ENCODE measurements around the gene SPEF2. TPM values are rescaled to one million over a fixed set of nuclear protein-coding genes. Genes with fewer than 3 reads are reported as not detected.

Gene SPEF2
- total RNA-seq, 1 experiment from 2014 or later: 0.15 TPM

- Mint-ChIP-seq H3K36me3 (no peaks in the 10 kb centered on the region), H3K9me3 (no peaks in the 10 kb centered on the region), H3K4me1 (no peaks in the 10 kb centered on the region), H3K27me3 (ENCODE audit: low read depth) (peaks cover 2% of the 10 kb centered on the region), H3K27ac (no peak overlapping the region), H3K4me3 (no peak overlapping the region)
- ATAC-seq (no peak), DNase-seq (ENCODE audit: low spot score) (no peak)
- ChIA-PET CTCF (interaction anchor here (1.2 kb wide), 1 partner anchor 171 kb away, joined by 3 read pairs; no protein-coding TSS in a partner anchor), POLR2A (no interaction called here)
- TF ChIP-seq ESRRA (CRISPR knock-in tag; IDR thresholded peaks at IDR 0.05; ENCODE audit: borderline replicate concordance) (no peak), NFYB (CRISPR knock-in tag; conservative IDR thresholded peaks at IDR 0.05; ENCODE audit: low read depth) (no peak), MLX (CRISPR knock-in tag; IDR thresholded peaks at IDR 0.05) (no peak), CREM (CRISPR knock-in tag; IDR thresholded peaks at IDR 0.05) (no peak), IRF2 (CRISPR knock-in tag; IDR thresholded peaks at IDR 0.05; ENCODE audit: borderline replicate concordance, low read depth) (no peak), NR3C1 (CRISPR knock-in tag; conservative IDR thresholded peaks at IDR 0.05; ENCODE audit: low read depth) (no peak), ZNF671 (CRISPR knock-in tag; IDR thresholded peaks at IDR 0.05) (no peak), ZBTB43 (CRISPR knock-in tag; IDR thresholded peaks at IDR 0.05) (no peak), E2F5 (CRISPR knock-in tag; IDR thresholded peaks at IDR 0.05) (no peak), ZNF416 (CRISPR knock-in tag; IDR thresholded peaks at IDR 0.05) (no peak), PRRX2 (CRISPR knock-in tag; IDR thresholded peaks at IDR 0.05) (no peak), SMAD3 (CRISPR knock-in tag; IDR thresholded peaks at IDR 0.05; ENCODE audit: borderline replicate concordance) (no peak), ZNF423 (CRISPR knock-in tag; IDR thresholded peaks at IDR 0.05) (no peak), SOX15 (CRISPR knock-in tag; IDR thresholded peaks at IDR 0.05) (no peak), HMGXB4 (CRISPR knock-in tag; IDR thresholded peaks at IDR 0.05) (no peak), ATF2 (CRISPR knock-in tag; IDR thresholded peaks at IDR 0.05; ENCODE audit: borderline replicate concordance, low read depth) (no peak), RORB (CRISPR knock-in tag; IDR thresholded peaks at IDR 0.05) (no peak), GABPB1 (CRISPR knock-in tag; IDR thresholded peaks at IDR 0.05) (no peak), TP53 (CRISPR knock-in tag; IDR thresholded peaks at IDR 0.05) (no peak)
These were observed 204.8 kb downstream of the SPEF2 start for GRCh38 chr5:35822511-35822910.

GRCh38 chr5:35823347-35824098 lies 205.9 kb downstream of the SPEF2 start:
- Mint-ChIP-seq H3K36me3 (no peaks in the 10 kb centered on the region), H3K9me3 (no peaks in the 10 kb centered on the region), H3K4me1 (no peaks in the 10 kb centered on the region), H3K27me3 (ENCODE audit: low read depth) (peaks cover 2% of the 10 kb centered on the region), H3K4me3 (no peak overlapping the region), H3K27ac (no peak overlapping the region)
- DNase-seq (ENCODE audit: low spot score) (no peak), ATAC-seq (no peak)
- TF ChIP-seq ZNF671 (CRISPR knock-in tag; IDR thresholded peaks at IDR 0.05) (no peak), AFF4 (CRISPR knock-in tag; IDR thresholded peaks at IDR 0.05; ENCODE audit: borderline replicate concordance) (no peak), E2F5 (CRISPR knock-in tag; IDR thresholded peaks at IDR 0.05) (no peak), OVOL2 (CRISPR knock-in tag; IDR thresholded peaks at IDR 0.05; ENCODE audit: borderline replicate concordance) (no peak), TEAD1 (CRISPR knock-in tag; IDR thresholded peaks at IDR 0.05) (no peak), PREB (CRISPR knock-in tag; IDR thresholded peaks at IDR 0.05; ENCODE audit: borderline replicate concordance) (no peak)
- POLR2A ChIA-PET: no interaction called here
- CTCF ChIA-PET: interaction anchor here (1.2 kb wide), 1 partner anchor 172 kb away, joined by 3 read pairs; no protein-coding TSS in a partner anchor
